Stimulated activated CD4-positive, alpha-beta T cell treated with anti-CD3 and anti-CD28 coated beads, Interleukin-12 subunit alpha, Interleukin-12 subunit beta, amount 100 ng/mL, for 24 hours (primary cell): Measurements from ENCODE around the gene UPB1.

Experiments
- DNase-seq, 2 experiments: peaks; one replicate each; pipeline ENCODE4 v3.0.0-alpha.2; 2020; ENCODE audit warnings: low read depth in 2 of 2

UPB1 gene

GRCh38 chr22:24564376-24565058, 69.4 kb downstream of the UPB1 start:
- DNase-seq, result no peak

- no peak for DNase-seq
Observed at GRCh38 chr22:24565077-24565476, 69.9 kb downstream of the UPB1 start.

- no peak for DNase-seq
Observed at GRCh38 chr22:24566899-24567511, 71.9 kb downstream of the UPB1 start.

- no peak for DNase-seq
Observed at GRCh38 chr22:24567668-24568067, 72.5 kb downstream of the UPB1 start.

GRCh38 chr22:24571266-24571665, 76.1 kb downstream of the UPB1 start:
- DNase-seq, result no peak

- DNase-seq, result no peak
Observed at GRCh38 chr22:24576778-24577177, 81.6 kb downstream of the UPB1 start.
